H9 (cell line): ENCODE measurements around the gene ANXA2. TPM values are rescaled to one million over a fixed set of nuclear protein-coding genes. Genes with fewer than 3 reads are reported as not detected.
A peak's percentile ranks its signal among the peaks of the same experiment; 100 is the strongest.

ENCODE experiments used
- DNase-seq: peaks from one replicate; pipeline ENCODE4 v3.0.0-alpha.2; 2017
- H2AFZ ChIP-seq: one replicate; pipeline ENCODE4 v1.6.1; 2013; ENCODE audit warnings: mild to moderate bottlenecking, low read length, control low read depth, moderate library complexity
- H2AK5ac ChIP-seq: 2 replicates; pipeline ENCODE4 v1.6.1; 2013; ENCODE audit warnings: low read length, control low read depth, mixed read lengths; ENCODE audit not compliant: insufficient read length
- H2BK120ac ChIP-seq: one replicate; pipeline ENCODE4 v1.6.1; 2013; ENCODE audit warnings: low read depth, mild to moderate bottlenecking, low read length, control low read depth, inconsistent platforms; ENCODE audit not compliant: poor library complexity, severe bottlenecking
- H2BK12ac ChIP-seq: 2 replicates; pipeline ENCODE4 v1.6.1; 2013; ENCODE audit warnings: low read length, control low read depth, mixed read lengths, low read depth; ENCODE audit not compliant: insufficient read length
- H2BK15ac ChIP-seq: 2 replicates; pipeline ENCODE4 v1.6.1; 2013; ENCODE audit warnings: low read depth, low read length, control low read depth
- H2BK20ac ChIP-seq: one replicate; pipeline ENCODE4 v1.6.1; 2013; ENCODE audit warnings: low read depth, mild to moderate bottlenecking, low read length, control low read depth, inconsistent platforms; ENCODE audit not compliant: poor library complexity, severe bottlenecking
- H2BK5ac ChIP-seq: 2 replicates; pipeline ENCODE4 v1.6.1; 2013; ENCODE audit warnings: low read length, control low read depth, mixed read lengths; ENCODE audit not compliant: insufficient read length
- H3K14ac ChIP-seq: 2 replicates; pipeline ENCODE4 v1.6.1; 2013; ENCODE audit warnings: low read length, control low read depth; ENCODE audit not compliant: insufficient read depth
- H3K18ac ChIP-seq: 2 replicates; pipeline ENCODE4 v1.6.1; 2013; ENCODE audit warnings: low read depth, mild to moderate bottlenecking, mixed read lengths, low read length, control low read depth; ENCODE audit not compliant: insufficient read length
- H3K23ac ChIP-seq: 2 replicates; pipeline ENCODE4 v1.6.1; 2013; ENCODE audit warnings: low read length, control low read depth, mixed read lengths, low read depth; ENCODE audit not compliant: insufficient read length
- H3K23me2 ChIP-seq: 2 replicates; pipeline ENCODE4 v1.6.1; 2013; ENCODE audit warnings: low read depth, mild to moderate bottlenecking, mixed read lengths, low read length, control low read depth; ENCODE audit not compliant: insufficient read length, poor library complexity, severe bottlenecking
- H3K27ac ChIP-seq: 2 replicates; pipeline ENCODE4 v1.5.1; 2013; ENCODE audit warnings: low read length, control low read depth, mixed read lengths, low read depth; ENCODE audit not compliant: insufficient read length
- H3K27me3 ChIP-seq: 2 replicates; pipeline ENCODE4 v1.6.1; 2013; ENCODE audit warnings: low read length, control low read depth, inconsistent platforms; ENCODE audit not compliant: insufficient read depth
- H3K4ac ChIP-seq: 2 replicates; pipeline ENCODE4 v1.6.1; 2013; ENCODE audit warnings: low read depth, mild to moderate bottlenecking, control low read depth, inconsistent platforms, low read length, moderate library complexity
- H3K4me1 ChIP-seq: 2 replicates; pipeline ENCODE4 v1.6.1; 2013; ENCODE audit warnings: low read length, control low read depth, inconsistent platforms; ENCODE audit not compliant: insufficient read depth
- H3K4me2 ChIP-seq: 2 replicates; pipeline ENCODE4 v1.6.1; 2013; ENCODE audit warnings: low read length, control low read depth, mixed read lengths; ENCODE audit not compliant: insufficient read length, insufficient read depth
- H3K56ac ChIP-seq: 2 replicates; pipeline ENCODE4 v1.6.1; 2013; ENCODE audit warnings: low read depth, mild to moderate bottlenecking, mixed read lengths, low read length, control low read depth; ENCODE audit not compliant: insufficient read length
- H3K79me1 ChIP-seq: 2 replicates; pipeline ENCODE4 v1.6.1; 2013; ENCODE audit warnings: low read depth, mild to moderate bottlenecking, moderate library complexity, low read length, control low read depth, inconsistent platforms; ENCODE audit not compliant: insufficient read depth, poor library complexity, severe bottlenecking
- H3K79me2 ChIP-seq: 2 replicates; pipeline ENCODE4 v1.6.1; 2013; ENCODE audit warnings: low read length, control low read depth, inconsistent platforms; ENCODE audit not compliant: insufficient read depth
- H3K9ac ChIP-seq: 2 replicates; pipeline ENCODE4 v1.6.1; 2013; ENCODE audit warnings: low read length, control low read depth, mixed read lengths; ENCODE audit not compliant: insufficient read length; ENCODE audit errors: extremely low read depth
- H3K9me3 ChIP-seq: one replicate; pipeline ENCODE4 v1.6.1; 2013; ENCODE audit warnings: low read depth, low read length, inconsistent platforms; ENCODE audit not compliant: control insufficient read depth
- H3T11ph ChIP-seq: one replicate; pipeline ENCODE4 v1.6.1; 2013; ENCODE audit warnings: mild to moderate bottlenecking, low read length, control low read depth, inconsistent platforms
- H4K20me1 ChIP-seq: one replicate; pipeline ENCODE4 v1.6.1; 2013; ENCODE audit not compliant: control insufficient read depth, insufficient read length, insufficient read depth
- H4K5ac ChIP-seq: 2 replicates; pipeline ENCODE4 v1.6.1; 2013; ENCODE audit warnings: low read depth, mild to moderate bottlenecking, mixed read lengths, low read length, control low read depth; ENCODE audit not compliant: insufficient read length
- H4K8ac ChIP-seq: replicated peaks from 2 replicates; pipeline ENCODE4 v1.6.1; 2013; ENCODE audit warnings: low read length, control low read depth, mixed read lengths, low read depth; ENCODE audit not compliant: insufficient read length
- H4K91ac ChIP-seq: 2 replicates; pipeline ENCODE4 v1.6.1; 2013; ENCODE audit warnings: low read depth, mild to moderate bottlenecking, moderate library complexity, mixed read lengths, low read length, control low read depth; ENCODE audit not compliant: insufficient read length
- H3K27ac Mint-ChIP-seq, 3 experiments: 2 replicates in 2 of 3; 3 replicates in 1 of 3; pipeline ENCODE4 v1.8.0; 2020 to 2021; ENCODE audit warnings: mixed read lengths in 3 of 3, mild to moderate bottlenecking in 1 of 3, moderate library complexity in 1 of 3
- H3K27me3 Mint-ChIP-seq: 2 replicates; pipeline ENCODE4 v1.8.0; 2021; ENCODE audit warnings: low read depth, mild to moderate bottlenecking, moderate library complexity, mixed read lengths
- H3K36me3 Mint-ChIP-seq, 3 experiments: 2 replicates in 2 of 3; 3 replicates in 1 of 3; pipeline ENCODE4 v1.8.0; 2020 to 2021; ENCODE audit warnings: low read depth in 3 of 3, mixed read lengths in 3 of 3; ENCODE audit not compliant: insufficient read depth in 1 of 3
- H3K4me1 Mint-ChIP-seq, 2 experiments: 2 replicates each; pipeline ENCODE4 v1.8.0; 2020; ENCODE audit warnings: mixed read lengths in 2 of 2
- H3K4me3 Mint-ChIP-seq, 2 experiments: 2 replicates in 1 of 2; 3 replicates in 1 of 2; pipeline ENCODE4 v1.8.0; 2020 to 2021; ENCODE audit warnings: mild to moderate bottlenecking in 2 of 2, mixed read lengths in 2 of 2, moderate library complexity in 1 of 2
- H3K9me3 Mint-ChIP-seq, 2 experiments: 2 replicates in 1 of 2; 3 replicates in 1 of 2; pipeline ENCODE4 v1.8.0; 2020; ENCODE audit warnings: mild to moderate bottlenecking in 2 of 2, mixed read lengths in 2 of 2, moderate library complexity in 1 of 2
- CTCF ChIP-seq: fragments of 200-600 bp; sonication (generic); conservative IDR thresholded peaks from 3 replicates; pipeline ENCODE4 v1.8.0; 2021; ENCODE audit warnings: antibody characterized with exemption, mild to moderate bottlenecking
- WGBS: extraction: QIAGEN DNeasy Blood & Tissue Kit; methylation state at CpG from one replicate; pipeline ENCODE4 v1.1.7; 2013; ENCODE audit warnings: missing lambda C conversion rate, low lambda C conversion rate, mixed read lengths; ENCODE audit not compliant: insufficient read length; ENCODE audit errors: extremely low coverage; 5-methylcytosine and 5-hydroxymethylcytosine counted together
- total RNA-seq: library from RNA; stranded (reverse); gene quantifications from 2 replicates; pipeline ENCODE4 v1.2.1, GENCODE V29; 2021

The ANXA2 gene
- total RNA-seq, 1 experiment from 2014 or later = 126 TPM

- Histone ChIP-seq H2BK5ac (no peak overlapping the region), H3K27ac (no peak overlapping the region), H3K23me2 (no peaks in the 10 kb centered on the region), H3K79me2 (no peaks in the 10 kb centered on the region), H3K9ac (no peak overlapping the region), H2BK20ac (no peak overlapping the region), H3K56ac (no peak overlapping the region), H3K23ac (no peak overlapping the region), H3T11ph (no peak overlapping the region), H3K18ac (no peak overlapping the region), H3K9me3 (no peaks in the 10 kb centered on the region), H4K20me1 (no peaks in the 10 kb centered on the region), H4K91ac (no peak overlapping the region), H3K27me3 (no peaks in the 10 kb centered on the region), H3K4me2 (no peak overlapping the region), H3K4ac (no peak overlapping the region), H2AFZ (no peak overlapping the region), H4K8ac (no peak overlapping the region), H4K5ac (no peak overlapping the region), H2BK120ac (no peak overlapping the region), H2AK5ac (no peak overlapping the region), H3K79me1 (no peaks in the 10 kb centered on the region), H2BK12ac (no peak overlapping the region), H3K4me1 (no peaks in the 10 kb centered on the region), H3K14ac (no peak overlapping the region), H2BK15ac (no peak overlapping the region)
- Mint-ChIP-seq H3K4me3 (no peak overlapping the region), H3K9me3 (no peaks in the 10 kb centered on the region), H3K27me3 (no peaks in the 10 kb centered on the region), H3K27ac (peak overlapping the region in 1 of 3 experiments; percentile 3; a peak in 1 of 7 replicates), H3K4me1 (peaks cover 7 to 14% of the 10 kb centered on the region in 2 experiments; a peak in 2 of 4 replicates), H3K36me3 (peaks cover 5 to 15% (median 13%) of the 10 kb centered on the region in 3 experiments; a peak in 6 of 7 replicates)
- no peak for TF ChIP-seq CTCF
- no CpG with 5 or more reads among the region's 1 CpG for WGBS
- DNase-seq = no peak
Observed at GRCh38 chr15:60424006-60424405, 26.2 kb upstream of the ANXA2 start.
